SH-SY5Y (cell line): ENCODE measurements around the gene KRT14.

Experiments used
- GATA2 ChIP-seq: IDR thresholded peaks from 2 replicates; pipeline ENCODE4 v1.6.1; 2011; ENCODE audit warnings: mild to moderate bottlenecking, low read depth, low read length
- GATA3 ChIP-seq: IDR thresholded peaks from 2 replicates; pipeline ENCODE4 v1.6.1; 2011; ENCODE audit warnings: low read depth, mild to moderate bottlenecking, low read length, moderate library complexity

- TF ChIP-seq GATA3 (no peak), GATA2 (no peak)
These were observed 21.4 kb downstream of the KRT14 start for GRCh38 chr17:41565338-41565737.
